IPS-20b (cell line): ENCODE measurements around the gene MT1HL1.

Experiments used
- H3K27ac ChIP-seq: one replicate; pipeline ENCODE4 v1.5.1; 2013; ENCODE audit warnings: low read length
- H3K27me3 ChIP-seq: 2 replicates; pipeline ENCODE4 v1.6.1; 2013; ENCODE audit warnings: mild to moderate bottlenecking, low read length, inconsistent platforms; ENCODE audit not compliant: insufficient read depth
- H3K36me3 ChIP-seq: 2 replicates; pipeline ENCODE4 v1.6.1; 2013; ENCODE audit warnings: low read depth, mild to moderate bottlenecking, inconsistent platforms, low read length, moderate library complexity; ENCODE audit not compliant: insufficient read depth
- H3K4me1 ChIP-seq: 2 replicates; pipeline ENCODE4 v1.6.1; 2013; ENCODE audit warnings: mild to moderate bottlenecking, control low read depth, inconsistent platforms, low read length, moderate library complexity; ENCODE audit not compliant: insufficient read depth
- H3K4me3 ChIP-seq: 2 replicates; pipeline ENCODE4 v1.5.1; 2013; ENCODE audit warnings: mild to moderate bottlenecking, low read length, inconsistent platforms
- H3K9ac ChIP-seq: 2 replicates; pipeline ENCODE4 v1.6.1; 2013; ENCODE audit warnings: low read depth, mild to moderate bottlenecking, inconsistent platforms, low read length, moderate library complexity
- H3K9me3 ChIP-seq: 2 replicates; pipeline ENCODE4 v1.6.1; 2013; ENCODE audit warnings: mild to moderate bottlenecking, low read depth, low read length, inconsistent platforms; ENCODE audit not compliant: insufficient read depth

The MT1HL1 gene

GRCh38 chr1:237012788-237013383 is 8.6 kb upstream of the MT1HL1 start:
- Histone ChIP-seq H3K4me3 (no peak overlapping the region), H3K9me3 (no peaks in the 10 kb centered on the region; the same call in 1 of the 2 replicates), H3K9ac (no peak overlapping the region), H3K4me1 (peaks cover 27% of the 10 kb centered on the region), H3K27me3 (no peaks in the 10 kb centered on the region), H3K36me3 (no peaks in the 10 kb centered on the region), H3K27ac (no peak overlapping the region)

DNA sequence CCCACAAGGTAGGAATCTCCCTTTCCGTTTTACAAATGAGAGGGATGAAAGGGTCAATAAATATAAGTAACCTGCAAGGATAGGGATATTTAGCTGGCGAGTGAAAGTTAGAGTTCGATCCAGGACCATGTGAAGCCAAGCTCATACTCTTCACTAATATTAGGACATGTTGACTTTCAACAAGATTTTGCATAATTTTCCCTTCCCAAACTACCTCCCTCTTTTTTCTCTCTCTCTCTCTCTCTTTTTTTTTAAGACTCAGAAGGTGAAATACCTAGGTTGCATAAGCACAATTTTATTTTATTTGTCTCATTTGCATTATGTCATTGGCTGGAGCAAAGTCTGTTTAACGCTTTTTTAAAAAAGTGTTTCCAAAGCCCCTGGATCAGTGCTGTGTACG is 8.1 kb upstream of the MT1HL1 start:
- H3K27me3 ChIP-seq: no peaks in the 10 kb centered on the region
- H3K4me1 ChIP-seq: peaks cover 22% of the 10 kb centered on the region
- H3K4me3 ChIP-seq: no peak overlapping the region
- no peaks in the 10 kb centered on the region; the same call in 1 of the 2 replicates for H3K9me3 ChIP-seq
- H3K27ac ChIP-seq: no peak overlapping the region
- no peak overlapping the region for H3K9ac ChIP-seq
- no peaks in the 10 kb centered on the region for H3K36me3 ChIP-seq

DNA sequence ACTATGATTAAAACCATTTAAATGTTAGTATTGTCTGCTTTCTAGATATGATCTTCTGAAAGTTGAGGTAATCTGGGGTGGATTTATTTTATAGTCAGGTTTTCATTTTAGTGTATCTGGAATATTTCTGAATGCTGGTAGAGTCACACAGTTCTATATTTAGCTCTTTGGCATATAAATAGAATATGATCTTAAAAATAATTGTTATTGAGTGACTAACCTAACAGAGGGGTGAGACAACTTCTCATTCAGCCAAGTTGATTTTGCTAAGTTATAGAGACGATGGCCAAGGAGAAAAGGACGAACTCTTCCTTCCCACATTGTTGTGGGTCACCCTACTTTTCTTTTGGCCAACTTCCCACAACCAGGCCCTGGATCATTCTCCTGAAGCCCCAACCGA is 7.2 kb upstream of the MT1HL1 start:
- Histone ChIP-seq H3K36me3 (no peaks in the 10 kb centered on the region), H3K4me1 (peaks cover 14% of the 10 kb centered on the region), H3K9ac (no peak overlapping the region), H3K27me3 (no peaks in the 10 kb centered on the region), H3K4me3 (no peak overlapping the region), H3K9me3 (no peaks in the 10 kb centered on the region; the same call in 1 of the 2 replicates), H3K27ac (no peak overlapping the region)

GRCh38 chr1:237009611-237010010 is 5.4 kb upstream of the MT1HL1 start:
- no peak overlapping the region for H3K9ac ChIP-seq
- no peak overlapping the region for H3K4me3 ChIP-seq

GRCh38 chr1:237007147-237007881 is 3.1 kb upstream of the MT1HL1 start:
- H3K36me3 ChIP-seq: no peaks in the 10 kb centered on the region
- no peak overlapping the region for H3K4me3 ChIP-seq
- H3K9ac ChIP-seq: no peak overlapping the region
- no peaks in the 10 kb centered on the region; the same call in 1 of the 2 replicates for H3K9me3 ChIP-seq
- no peaks in the 10 kb centered on the region for H3K27me3 ChIP-seq
- H3K27ac ChIP-seq: no peak overlapping the region
- peaks cover 10% of the 10 kb centered on the region for H3K4me1 ChIP-seq

More at GRCh38 chr1:237009611-237010010, 5.4 kb upstream of the MT1HL1 start:
- H3K27me3 ChIP-seq: no peaks in the 10 kb centered on the region
- H3K27ac ChIP-seq: peak overlapping the region; percentile 27
- no peaks in the 10 kb centered on the region; the same call in 1 of the 2 replicates for H3K9me3 ChIP-seq
- no peaks in the 10 kb centered on the region for H3K36me3 ChIP-seq
- H3K4me1 ChIP-seq: peaks cover 10% of the 10 kb centered on the region

GRCh38 chr1:237005674-237006073 is 1.4 kb upstream of the MT1HL1 start:
- Histone ChIP-seq H3K27me3 (no peaks in the 10 kb centered on the region), H3K36me3 (no peaks in the 10 kb centered on the region)

GRCh38 chr1:237003516-237003915 is 725 bp downstream of the MT1HL1 start:
- no peak overlapping the region for H3K4me3 ChIP-seq
- H3K36me3 ChIP-seq: no peaks in the 10 kb centered on the region
- no peaks in the 10 kb centered on the region for H3K27me3 ChIP-seq
- H3K9ac ChIP-seq: no peak overlapping the region
- no peak overlapping the region for H3K27ac ChIP-seq
- no peaks in the 10 kb centered on the region for H3K9me3 ChIP-seq
- H3K4me1 ChIP-seq: no peaks in the 10 kb centered on the region

More at GRCh38 chr1:237005674-237006073, 1.4 kb upstream of the MT1HL1 start:
- no peaks in the 10 kb centered on the region; the same call in 1 of the 2 replicates for H3K9me3 ChIP-seq
- H3K27ac ChIP-seq: no peak overlapping the region
- peaks cover 10% of the 10 kb centered on the region for H3K4me1 ChIP-seq
- H3K9ac ChIP-seq: no peak overlapping the region
- no peak overlapping the region for H3K4me3 ChIP-seq

DNA sequence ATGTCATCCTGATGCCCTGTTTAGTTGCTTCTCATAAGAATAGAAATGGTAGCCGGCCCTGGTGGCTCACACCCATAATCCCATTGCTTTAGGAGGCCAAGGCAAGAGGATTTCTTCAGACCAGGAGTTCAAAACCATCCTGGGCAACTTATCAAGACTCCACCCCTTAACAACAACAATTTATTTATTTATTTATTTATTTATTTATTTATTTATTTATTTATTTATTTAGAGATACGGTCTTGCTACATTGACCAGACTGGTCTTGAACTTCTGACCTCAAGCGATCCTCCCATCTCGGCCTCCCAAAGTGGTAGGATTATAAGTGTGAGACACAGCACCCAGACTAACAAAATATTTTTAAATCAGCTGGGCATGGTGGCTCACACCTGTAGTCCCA is 4.0 kb downstream of the MT1HL1 start:
- Histone ChIP-seq H3K36me3 (no peaks in the 10 kb centered on the region), H3K27me3 (no peaks in the 10 kb centered on the region), H3K4me3 (no peak overlapping the region), H3K4me1 (0 out of 2 replicates have a peak, but pooled peaks cover 3% of the 10 kb centered on the region), H3K9me3 (no peaks in the 10 kb centered on the region), H3K27ac (no peak overlapping the region), H3K9ac (no peak overlapping the region)

DNA sequence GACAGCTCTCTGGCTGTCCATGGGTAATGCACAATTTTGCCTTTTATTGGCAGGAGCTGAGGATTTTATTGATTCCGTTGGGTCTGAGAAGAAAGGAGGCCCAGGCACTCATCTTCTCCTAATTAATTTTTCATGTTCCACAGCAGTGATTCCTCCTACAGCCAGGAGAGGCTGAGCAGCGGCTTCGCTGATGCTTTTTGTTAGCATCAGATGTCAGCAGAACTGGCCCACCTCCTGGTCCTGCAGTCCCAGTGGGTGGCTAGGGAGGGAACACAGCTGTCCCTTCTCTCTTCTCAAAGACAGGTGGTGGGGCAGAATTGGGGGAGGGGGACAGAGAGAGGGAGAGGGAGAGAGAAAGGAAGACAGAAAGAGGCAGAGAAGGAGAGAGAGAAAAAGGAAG is 5.7 kb downstream of the MT1HL1 start:
- Histone ChIP-seq H3K9me3 (no peaks in the 10 kb centered on the region), H3K27me3 (no peaks in the 10 kb centered on the region), H3K36me3 (no peaks in the 10 kb centered on the region), H3K9ac (no peak overlapping the region), H3K27ac (no peak overlapping the region), H3K4me1 (0 out of 2 replicates have a peak, but pooled peaks cover 3% of the 10 kb centered on the region), H3K4me3 (no peak overlapping the region)

DNA sequence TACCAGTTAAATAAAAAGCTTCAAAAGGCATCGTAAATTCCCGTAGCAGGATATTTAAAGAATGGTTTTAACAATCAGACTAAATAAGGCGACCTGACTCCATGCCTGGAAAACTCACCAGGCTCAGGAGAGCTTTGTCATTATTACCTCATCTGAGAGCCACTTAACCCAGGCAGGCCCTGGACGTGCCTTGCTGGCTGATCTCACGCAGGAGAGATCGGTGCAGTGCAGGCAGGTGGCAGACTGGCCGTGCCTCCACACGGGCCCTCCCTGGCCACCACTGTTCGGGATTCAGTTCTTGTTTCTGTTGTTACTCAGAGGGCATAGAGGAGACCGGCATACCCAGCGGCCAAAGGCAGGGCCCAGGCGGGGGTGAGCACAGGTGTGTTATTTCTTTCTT is 6.4 kb downstream of the MT1HL1 start:
- Histone ChIP-seq H3K9me3 (no peaks in the 10 kb centered on the region), H3K4me1 (0 out of 2 replicates have a peak, but pooled peaks cover 3% of the 10 kb centered on the region), H3K27ac (no peak overlapping the region), H3K27me3 (no peaks in the 10 kb centered on the region), H3K4me3 (no peak overlapping the region), H3K9ac (no peak overlapping the region), H3K36me3 (no peaks in the 10 kb centered on the region)

- Histone ChIP-seq H3K9ac (no peak overlapping the region), H3K27me3 (no peaks in the 10 kb centered on the region), H3K36me3 (no peaks in the 10 kb centered on the region), H3K4me3 (no peak overlapping the region), H3K9me3 (no peaks in the 10 kb centered on the region), H3K4me1 (0 out of 2 replicates have a peak, but pooled peaks cover 3% of the 10 kb centered on the region), H3K27ac (no peak overlapping the region)
Measured at GRCh38 chr1:236997361-236997760, 6.9 kb downstream of the MT1HL1 start.

GRCh38 chr1:236994450-236994849 is 9.8 kb downstream of the MT1HL1 start:
- Histone ChIP-seq H3K27me3 (no peaks in the 10 kb centered on the region), H3K4me1 (0 out of 2 replicates have a peak, but pooled peaks cover 3% of the 10 kb centered on the region), H3K36me3 (no peaks in the 10 kb centered on the region), H3K9me3 (peaks cover 13% of the 10 kb centered on the region), H3K9ac (no peak overlapping the region), H3K4me3 (no peak overlapping the region), H3K27ac (no peak overlapping the region)
